SH-SY5Y (cell line): ENCODE data around the gene CLRN3.

Experiments used
- GATA2 ChIP-seq: IDR thresholded peaks from 2 replicates; pipeline ENCODE4 v1.6.1; 2011; ENCODE audit warnings: mild to moderate bottlenecking, low read depth, low read length
- GATA3 ChIP-seq: IDR thresholded peaks from 2 replicates; pipeline ENCODE4 v1.6.1; 2011; ENCODE audit warnings: low read depth, mild to moderate bottlenecking, low read length, moderate library complexity

CLRN3 gene

GRCh38 chr10:127878475-127879055, 14.2 kb downstream of the CLRN3 start:
- TF ChIP-seq GATA2 (no peak), GATA3 (no peak)

GRCh38 chr10:127877699-127878098, 15.0 kb downstream of the CLRN3 start:
- TF ChIP-seq GATA2 (no peak), GATA3 (no peak)

DNA sequence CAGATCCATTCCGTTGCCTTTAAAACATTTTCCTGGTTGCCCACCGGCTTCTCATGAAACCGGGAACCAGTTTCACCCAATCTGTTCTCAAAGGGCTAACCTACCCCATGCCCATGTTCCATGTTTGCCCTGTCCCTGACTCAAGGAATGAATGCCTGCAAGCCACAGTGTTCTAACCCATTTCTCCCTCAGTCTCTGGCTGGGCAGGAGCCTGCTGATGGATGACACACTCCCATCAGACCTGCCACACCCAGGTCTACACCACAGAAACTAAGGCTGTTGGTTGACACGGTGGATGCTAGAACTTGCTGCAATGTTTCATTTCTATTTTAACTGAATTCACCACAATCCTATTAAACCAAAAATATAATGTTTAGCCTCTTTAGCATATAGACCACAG, 15.6 kb downstream of the CLRN3 start:
- no peak for TF ChIP-seq GATA3
- TF ChIP-seq GATA2: no peak

- no peak for TF ChIP-seq GATA3
- TF ChIP-seq GATA2: no peak
Observed at GRCh38 chr10:127875916-127876315, 16.8 kb downstream of the CLRN3 start.

- no peak for TF ChIP-seq GATA2
- TF ChIP-seq GATA3: no peak
Observed at GRCh38 chr10:127875449-127875765, 17.3 kb downstream of the CLRN3 start.

GRCh38 chr10:127874671-127875448, 17.9 kb downstream of the CLRN3 start:
- TF ChIP-seq GATA2 (no peak), GATA3 (no peak)

- TF ChIP-seq GATA2 (no peak), GATA3 (no peak)
Observed at GRCh38 chr10:127873901-127874470, 18.8 kb downstream of the CLRN3 start.

GRCh38 chr10:127872871-127873600, 19.7 kb downstream of the CLRN3 start:
- no peak for TF ChIP-seq GATA2
- no peak for TF ChIP-seq GATA3

DNA sequence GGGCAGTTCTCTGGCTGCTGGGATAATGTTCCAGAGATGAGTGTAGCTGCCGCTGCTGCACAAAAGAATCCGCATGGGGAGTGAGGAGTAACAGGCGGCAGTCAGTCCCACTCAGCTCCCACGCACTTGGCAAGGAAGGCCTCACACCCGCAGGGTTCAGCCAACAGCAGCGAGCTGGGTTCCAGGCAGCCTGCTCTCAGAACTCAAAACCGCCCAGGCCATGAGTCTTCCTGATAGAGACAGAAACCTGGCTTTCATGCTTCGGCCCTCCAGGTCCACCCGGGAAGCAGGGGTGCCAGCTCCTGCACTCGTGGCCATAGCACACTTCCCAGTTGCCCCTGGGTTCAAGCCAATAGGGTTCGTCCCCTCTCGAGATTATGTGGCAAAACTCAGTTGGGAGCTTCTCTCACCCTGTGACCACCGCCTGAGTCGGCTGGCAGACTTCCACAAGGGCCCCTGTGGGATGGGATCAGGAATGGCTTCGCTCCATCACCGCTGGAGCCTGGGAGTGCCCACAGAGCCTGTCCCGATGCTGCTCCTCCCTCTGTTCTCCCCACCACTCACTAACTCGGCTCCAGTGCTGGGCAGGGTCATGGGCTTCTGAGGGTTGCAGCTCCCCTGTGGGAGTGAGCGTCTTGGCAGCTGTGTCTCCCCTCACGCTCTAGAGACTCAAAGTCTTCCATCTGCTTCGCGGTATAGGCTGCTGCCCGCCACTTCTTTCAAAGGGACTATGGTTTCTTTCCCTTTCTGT, 20.6 kb downstream of the CLRN3 start:
- no peak for TF ChIP-seq GATA2

DNA sequence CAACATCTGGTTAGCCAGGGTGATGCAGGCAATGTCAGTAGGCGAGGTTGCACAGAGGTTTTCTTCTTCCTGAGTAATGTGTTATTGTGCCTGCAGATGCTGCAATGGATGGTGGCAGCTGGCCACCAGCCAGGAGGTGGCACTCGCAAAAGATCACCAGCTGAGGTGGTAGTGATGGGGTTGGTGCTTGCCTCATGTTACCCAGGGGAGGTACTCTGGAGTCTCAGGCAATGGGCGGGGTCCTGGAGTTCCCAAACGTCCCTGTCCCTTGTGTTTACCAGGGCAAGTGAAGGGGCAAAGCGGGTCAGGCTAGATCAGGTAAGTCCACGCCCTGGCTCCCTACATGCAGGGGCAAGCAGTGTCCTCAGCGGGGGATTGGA, 21.1 kb downstream of the CLRN3 start:
- TF ChIP-seq GATA3: no peak
- no peak for TF ChIP-seq GATA2

GRCh38 chr10:127869329-127869728, 23.4 kb downstream of the CLRN3 start:
- TF ChIP-seq GATA3 (no peak), GATA2 (no peak)

DNA sequence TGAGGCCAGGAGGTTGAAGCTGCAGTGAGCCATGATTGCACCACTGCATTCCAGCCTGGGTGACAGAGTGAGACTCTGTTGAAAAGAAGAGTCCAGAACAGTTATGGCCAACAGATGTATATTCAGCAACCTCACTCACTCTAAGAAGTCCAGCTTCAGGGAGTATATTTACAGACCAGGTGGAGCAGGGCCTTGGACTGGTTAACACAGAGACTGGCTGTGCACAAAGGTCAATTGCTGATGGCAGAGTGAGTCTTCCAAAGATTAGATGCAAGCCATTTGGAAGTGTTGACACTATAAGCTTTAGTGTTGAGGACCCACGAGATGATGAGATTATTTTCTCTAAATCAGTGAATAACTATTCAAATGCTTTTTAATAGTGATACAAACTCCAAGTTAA, 24.9 kb downstream of the CLRN3 start:
- TF ChIP-seq GATA3 (no peak), GATA2 (no peak)

GRCh38 chr10:127866276-127867013, 26.3 kb downstream of the CLRN3 start:
- TF ChIP-seq GATA3 (no peak), GATA2 (no peak)

GRCh38 chr10:127863231-127863825, 29.4 kb downstream of the CLRN3 start:
- TF ChIP-seq GATA2 (no peak), GATA3 (no peak)
